Stimulated activated CD4-positive, alpha-beta T cell treated with anti-CD3 and anti-CD28 coated beads, Interleukin-15, amount 100 ng/mL, for 48 hours (primary cell): ENCODE results near the gene ANKRD11.
"Not testable (repeated sequence)": the region's sequence is repeated elsewhere in the genome, so short reads cannot be mapped to it uniquely, and the experiment has no call there.

Experiments used
- DNase-seq, 2 donors: peaks; one replicate each; pipeline ENCODE4 v3.0.0-alpha.2; 2020; ENCODE audit warnings: low read depth in 2 of 2

Gene ANKRD11

GRCh38 chr16:89384282-89384681, 106.1 kb downstream of the ANKRD11 start:
- no peak for DNase-seq

- no peak for DNase-seq
These were observed 107.0 kb downstream of the ANKRD11 start for GRCh38 chr16:89383095-89384003.

- not testable (repeated sequence) for DNase-seq
These were observed 107.8 kb downstream of the ANKRD11 start for GRCh38 chr16:89382555-89382954.

GRCh38 chr16:89381788-89382187, 108.6 kb downstream of the ANKRD11 start:
- DNase-seq = no peak

GRCh38 chr16:89380681-89381080, 109.7 kb downstream of the ANKRD11 start:
- no peak for DNase-seq

- DNase-seq = no peak
These were observed 111.2 kb downstream of the ANKRD11 start for GRCh38 chr16:89378947-89379771.

GRCh38 chr16:89377453-89377848, 112.9 kb downstream of the ANKRD11 start:
- DNase-seq = no peak

- DNase-seq = no peak
These were observed 113.4 kb downstream of the ANKRD11 start for GRCh38 chr16:89376812-89377452.

- DNase-seq = no peak
These were observed 114.7 kb downstream of the ANKRD11 start for GRCh38 chr16:89375686-89376085.

GRCh38 chr16:89375021-89375420, 115.3 kb downstream of the ANKRD11 start:
- no peak for DNase-seq

GRCh38 chr16:89374393-89374960, 115.9 kb downstream of the ANKRD11 start:
- DNase-seq = no peak

- no peak for DNase-seq
These were observed 116.8 kb downstream of the ANKRD11 start for GRCh38 chr16:89373355-89374110.

GRCh38 chr16:89371968-89372634, 118.3 kb downstream of the ANKRD11 start:
- no peak for DNase-seq

GRCh38 chr16:89371386-89371785, 119.0 kb downstream of the ANKRD11 start:
- DNase-seq = no peak

- no peak for DNase-seq
These were observed 119.8 kb downstream of the ANKRD11 start for GRCh38 chr16:89370601-89371000.

- no peak for DNase-seq
These were observed 120.3 kb downstream of the ANKRD11 start for GRCh38 chr16:89370081-89370511.

- no peak for DNase-seq
These were observed 121.0 kb downstream of the ANKRD11 start for GRCh38 chr16:89369266-89369895.

GRCh38 chr16:89368604-89369249, 121.6 kb downstream of the ANKRD11 start:
- no peak for DNase-seq

- DNase-seq = no peak
These were observed 122.8 kb downstream of the ANKRD11 start for GRCh38 chr16:89367538-89367915.
